MM.1S (cell line): Measurements from ENCODE around the gene RNF43.

Experiments used
- CTCF ChIP-seq: fragments of 300-600 bp; sonication (generic); IDR thresholded peaks from 2 replicates; pipeline ENCODE4 v1.5.1; 2016; ENCODE audit warnings: antibody characterized with exemption, low read length, mixed read lengths
- EZH2 ChIP-seq: fragments of 300-600 bp; sonication (generic); optimal IDR thresholded peaks from 2 replicates; pipeline ENCODE3; 2017; ENCODE audit warnings: low read depth, mild to moderate bottlenecking, antibody characterized with exemption, low read length, mixed read lengths
- EZH2phosphoT487 ChIP-seq: fragments of 300-600 bp; sonication (generic); IDR thresholded peaks from 2 replicates; pipeline ENCODE4 v1.6.1; 2018; ENCODE audit warnings: antibody characterized with exemption, low read length

- TF ChIP-seq CTCF: no peak
- TF ChIP-seq EZH2phosphoT487: no peak
- TF ChIP-seq EZH2: no peak
Measured at GRCh38 chr17:58400826-58401225, 16.5 kb downstream of the RNF43 start.
